NCI-H1092 treated with DMSO at 0.1 percent for 48 hours (cell line): Measurements from ENCODE around the gene CDKL1.
"Not testable (repeated sequence)": the region's sequence is repeated elsewhere in the genome, so short reads cannot be mapped to it uniquely, and the experiment has no call there.

Source experiments
- DNase-seq: peaks from one replicate; lab custom pipeline; 2025; lab: John Stamatoyannopoulos, UW

CDKL1 gene

GRCh38 chr14:50387548-50387947, 9.1 kb downstream of the CDKL1 start:
- no peak for DNase-seq

DNA sequence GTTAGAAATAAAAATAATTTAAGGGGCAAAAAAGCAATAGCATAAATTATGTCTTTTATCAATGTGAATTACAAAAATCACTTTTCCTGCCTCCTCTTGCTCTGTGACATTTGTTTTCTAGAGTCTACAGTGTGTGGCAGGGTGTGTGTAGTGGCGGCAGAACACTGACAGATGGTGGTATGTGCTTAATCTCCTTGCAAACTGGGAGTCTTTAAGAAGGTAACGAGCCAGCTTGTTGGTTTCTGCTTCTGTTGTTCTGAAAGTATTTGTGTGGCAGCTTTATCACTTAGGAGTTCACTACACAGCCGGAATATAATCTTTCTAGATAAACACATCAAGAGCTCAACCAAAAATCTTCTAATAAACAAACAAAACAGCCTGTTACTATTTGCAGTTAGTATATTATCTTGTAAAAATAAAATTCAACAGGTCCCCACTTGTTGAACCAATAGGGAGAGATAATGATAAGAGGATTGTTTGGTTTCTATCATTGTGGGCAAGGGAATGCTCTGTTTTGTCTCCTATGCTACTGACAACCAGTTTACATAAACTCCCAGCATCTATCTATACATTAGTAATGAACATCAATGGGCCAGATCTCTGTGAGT, 13.0 kb downstream of the CDKL1 start:
- DNase-seq, result no peak

GRCh38 chr14:50381823-50382287, 14.8 kb downstream of the CDKL1 start:
- no peak for DNase-seq

DNA sequence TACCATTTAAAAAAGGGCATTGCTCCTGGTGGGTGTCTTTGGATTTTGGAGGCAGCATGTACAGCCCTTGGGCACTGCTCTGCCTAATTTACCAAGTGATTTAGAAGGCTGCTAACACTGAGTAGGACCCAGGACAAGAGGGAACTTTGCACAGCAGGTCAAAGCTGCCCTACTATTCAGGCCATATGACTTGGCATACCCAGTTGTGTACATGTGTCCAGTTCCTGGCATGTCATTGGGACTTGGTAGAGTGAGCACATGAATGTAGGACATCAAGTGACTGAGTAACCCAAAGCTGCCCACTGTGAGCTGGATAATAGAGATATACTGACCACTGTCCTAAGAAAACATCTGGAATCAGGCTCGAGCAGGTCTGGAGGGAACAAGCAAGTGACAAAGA, 15.7 kb downstream of the CDKL1 start:
- no peak for DNase-seq

GRCh38 chr14:50380455-50380854, 16.2 kb downstream of the CDKL1 start:
- no peak for DNase-seq

DNA sequence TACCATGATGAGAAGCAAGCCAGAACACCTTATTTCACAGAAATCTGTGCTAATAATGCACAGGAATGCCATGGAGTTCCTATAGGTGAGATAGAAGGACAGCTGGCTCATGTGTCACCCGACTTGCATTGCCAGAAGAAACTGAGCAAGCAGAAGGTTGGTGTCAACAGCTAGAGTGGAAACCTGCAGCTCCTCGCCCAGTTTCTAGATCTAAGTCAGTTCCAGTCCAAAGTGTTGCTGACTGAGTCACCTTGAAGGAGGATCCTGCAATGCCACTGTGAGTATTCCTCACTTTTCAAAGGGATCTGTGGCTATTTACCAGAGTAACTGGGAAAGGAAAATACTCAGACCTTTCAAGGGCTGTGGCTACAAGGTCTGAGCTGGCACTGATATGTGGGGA, 17.1 kb downstream of the CDKL1 start:
- no peak for DNase-seq

- no peak for DNase-seq
These were observed 19.1 kb downstream of the CDKL1 start for GRCh38 chr14:50377550-50378085.

DNA sequence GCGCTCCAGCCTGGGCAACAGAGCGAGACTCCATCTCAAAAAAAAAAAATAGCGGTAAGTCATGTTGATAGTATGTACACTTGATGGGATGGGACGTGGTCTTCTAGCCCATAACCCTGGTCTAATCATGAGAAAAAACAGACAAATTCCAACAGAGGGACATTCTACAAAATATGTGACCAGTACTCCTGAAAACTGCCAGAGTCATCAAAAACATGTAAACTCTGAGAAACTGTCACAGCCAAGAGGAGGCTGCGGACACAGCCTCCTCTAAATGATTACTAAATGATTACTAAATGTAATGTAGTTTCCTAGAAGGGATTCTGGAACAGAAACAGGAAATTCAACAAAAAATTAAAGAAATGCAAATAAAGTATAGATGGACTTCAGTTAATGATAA, 20.9 kb downstream of the CDKL1 start:
- no peak for DNase-seq

DNA sequence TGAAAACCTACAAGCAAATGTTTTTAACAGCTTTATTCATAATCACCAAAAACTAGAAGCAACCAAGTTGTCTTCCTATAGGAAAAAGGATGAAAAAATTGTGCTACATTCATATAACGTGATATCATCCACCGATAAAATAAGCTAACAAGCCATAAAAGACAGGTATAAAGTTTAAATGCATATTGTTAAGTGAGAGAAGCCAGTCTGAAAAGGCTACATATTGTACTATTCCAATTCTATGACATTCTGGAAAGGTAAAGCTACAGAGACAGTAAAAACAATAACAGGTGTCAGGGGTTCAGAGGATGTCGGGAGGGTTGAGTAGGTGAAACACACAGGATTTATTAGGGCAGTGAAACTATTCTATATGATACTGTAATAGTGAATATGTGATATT, 22.7 kb downstream of the CDKL1 start:
- no peak for DNase-seq

GRCh38 chr14:50371546-50371945, 25.1 kb downstream of the CDKL1 start:
- no peak for DNase-seq

- no peak for DNase-seq
These were observed 30.1 kb downstream of the CDKL1 start for GRCh38 chr14:50366589-50366988.

GRCh38 chr14:50366115-50366514, 30.6 kb downstream of the CDKL1 start:
- DNase-seq, result no peak

DNA sequence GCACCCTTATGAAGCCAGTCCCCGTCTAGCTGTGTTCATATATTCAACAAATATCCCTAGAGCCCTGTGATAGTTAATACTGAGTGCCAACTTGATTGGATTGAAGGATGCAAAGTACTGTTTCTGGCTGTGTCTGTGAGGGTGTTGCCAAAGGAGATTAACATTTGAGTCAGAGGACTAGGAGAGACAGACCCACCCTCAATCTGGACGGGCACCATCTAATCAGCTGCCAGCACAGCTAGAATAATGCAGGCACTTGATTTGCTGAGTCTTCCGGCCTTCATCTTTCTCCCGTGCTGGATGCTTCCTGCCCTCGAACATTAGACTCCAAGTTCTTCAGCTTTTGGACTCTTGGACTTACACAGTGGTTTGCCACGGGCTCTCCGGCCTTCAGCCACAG, 31.1 kb downstream of the CDKL1 start:
- not testable (repeated sequence) for DNase-seq

- no peak for DNase-seq
These were observed 31.9 kb downstream of the CDKL1 start for GRCh38 chr14:50364792-50365191.

DNA sequence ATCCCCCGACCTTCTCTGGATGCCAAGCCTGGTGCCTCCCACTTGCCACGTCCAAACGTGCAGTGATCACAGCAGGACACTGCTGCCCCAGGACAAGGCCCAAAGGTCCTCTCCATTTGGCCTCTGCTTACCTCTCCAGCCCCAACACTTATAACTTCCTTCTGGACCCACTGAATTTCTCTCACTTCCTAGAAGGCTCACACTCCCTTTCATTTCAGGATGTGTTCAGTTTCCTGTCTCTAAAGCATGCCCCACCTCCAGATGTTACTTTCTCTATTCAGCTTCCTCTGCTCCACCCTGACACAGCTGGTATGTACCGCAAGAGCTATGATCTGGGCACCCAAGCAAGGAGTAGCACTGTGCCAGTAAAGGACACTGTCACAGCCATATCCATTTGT, 33.0 kb downstream of the CDKL1 start:
- no peak for DNase-seq

GRCh38 chr14:50362764-50363713, 33.6 kb downstream of the CDKL1 start:
- DNase-seq, result no peak

DNA sequence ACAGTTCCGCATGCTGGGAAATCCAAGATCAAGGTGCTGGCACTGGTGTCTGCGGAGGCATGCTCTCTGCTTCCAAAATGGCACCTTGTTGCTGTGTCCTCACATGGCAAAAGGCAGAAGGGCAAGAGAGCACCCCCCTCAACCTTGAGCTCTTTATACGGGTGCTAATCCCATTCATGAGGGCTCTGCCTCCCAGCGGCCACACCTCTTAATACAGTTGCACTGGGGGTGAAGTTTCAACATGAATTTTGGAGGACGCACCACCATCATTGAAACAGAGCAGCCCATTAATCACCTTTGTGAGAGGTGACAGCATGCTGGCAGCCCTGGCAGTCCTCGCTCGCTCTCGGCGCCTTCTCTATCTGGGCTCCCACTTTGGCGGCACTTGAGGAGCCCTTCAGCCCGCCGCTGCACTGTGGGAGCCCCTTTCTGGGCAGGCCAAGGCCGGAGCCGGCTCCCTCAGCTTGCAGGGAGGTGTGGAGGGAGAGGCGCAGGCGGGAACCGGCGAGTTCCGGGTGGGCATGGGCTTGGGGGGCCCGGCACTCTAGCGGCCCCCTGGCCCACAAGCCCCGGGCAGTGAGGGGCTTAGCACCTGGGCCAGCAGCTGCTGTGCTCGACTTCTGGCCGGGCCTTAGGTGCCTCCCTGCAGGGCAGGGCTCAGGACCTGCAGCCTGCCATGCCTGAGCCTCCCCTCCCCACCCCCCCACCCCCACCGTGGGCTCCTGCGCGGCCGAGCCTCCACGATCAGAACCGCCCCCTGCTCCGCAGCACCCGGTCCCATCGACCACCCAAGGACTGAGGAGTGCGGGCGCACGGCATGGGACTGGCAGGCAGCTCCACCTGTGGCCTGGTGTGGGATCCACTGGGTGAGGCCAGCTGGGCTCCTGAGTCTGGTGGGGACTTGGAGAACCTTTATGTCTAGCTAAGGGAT, 34.9 kb downstream of the CDKL1 start:
- DNase-seq, result not testable (repeated sequence)

DNA sequence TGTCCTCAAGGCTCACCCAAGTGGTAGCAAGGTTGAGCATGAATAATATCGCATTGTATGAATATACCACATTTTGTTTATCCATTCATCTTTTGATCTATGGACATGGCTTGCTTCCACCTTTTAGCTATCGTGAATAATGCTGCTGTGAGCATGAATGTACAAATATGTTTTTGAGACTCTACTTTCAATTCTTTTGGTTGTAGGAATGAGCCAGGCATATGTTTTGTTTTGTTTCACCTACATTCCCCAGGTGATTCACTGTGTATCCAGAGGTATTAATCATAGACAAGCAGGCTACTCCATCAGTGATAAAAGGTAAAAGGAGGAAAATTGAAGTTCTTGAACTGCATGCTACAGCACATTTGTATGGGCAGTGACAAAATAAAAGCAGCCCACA, 35.8 kb downstream of the CDKL1 start:
- DNase-seq, result no peak

GRCh38 chr14:50360093-50360492, 36.6 kb downstream of the CDKL1 start:
- no peak for DNase-seq

DNA sequence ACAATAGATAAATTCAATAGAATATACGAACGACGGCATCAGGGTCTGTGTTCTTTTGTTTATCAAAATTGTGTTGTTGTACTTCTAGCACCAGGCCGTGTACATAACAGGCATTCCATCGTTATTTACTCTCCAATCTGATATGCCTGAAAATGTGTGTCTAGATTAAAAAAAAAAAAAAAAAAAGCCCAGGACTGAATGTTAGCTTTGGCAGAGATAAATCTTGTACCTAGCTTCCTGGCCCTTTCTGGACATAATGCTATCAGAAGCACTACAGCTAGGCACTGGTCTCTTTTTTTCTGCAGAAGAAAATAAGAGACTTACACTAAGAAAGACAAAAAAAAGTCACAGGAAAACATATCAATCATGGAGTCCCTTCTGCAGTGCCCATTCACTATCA, 37.0 kb downstream of the CDKL1 start:
- no peak for DNase-seq

GRCh38 chr14:50357753-50358395, 38.8 kb downstream of the CDKL1 start:
- no peak for DNase-seq

DNA sequence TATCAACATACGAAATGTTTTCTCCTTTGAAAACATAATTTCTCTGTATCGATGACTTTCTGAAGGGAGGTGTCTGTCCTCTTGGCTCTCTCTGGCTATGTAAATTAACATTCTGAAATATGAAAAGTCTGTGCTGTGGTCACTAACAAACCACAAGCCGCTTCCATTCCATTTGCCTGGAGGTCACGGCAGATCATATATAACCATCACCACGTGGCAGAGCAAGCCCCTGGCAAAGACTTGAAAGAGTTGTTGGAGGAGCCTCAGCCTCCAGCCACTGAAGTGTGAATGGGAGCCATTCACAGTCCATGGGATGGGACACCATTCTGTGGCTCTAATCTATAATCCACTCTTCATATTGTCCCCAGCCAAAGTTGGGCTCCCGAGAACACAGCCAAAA, 39.6 kb downstream of the CDKL1 start:
- no peak for DNase-seq
